G401 (cell line): ENCODE measurements around the gene CLEC18A. TPM values are rescaled to one million over a fixed set of nuclear protein-coding genes. Genes with fewer than 3 reads are reported as not detected.
A peak's percentile ranks its signal among the peaks of the same experiment; 100 is the strongest.
"Not testable (repeated sequence)": the region's sequence is repeated elsewhere in the genome, so short reads cannot be mapped to it uniquely, and the experiment has no call there.

Experiments used
- DNase-seq: peaks from one replicate; pipeline ENCODE4 v3.0.0-alpha.2; 2015; ENCODE audit warnings: low spot score
- in situ Hi-C: cut with HindIII; loops from 2 replicates; pipeline ENCODE4 v1.10.0; 2016; ENCODE audit warnings: low sequenced_read_pairs, mixed read lengths
- total RNA-seq: library from RNA; depleted of rRNA; stranded (reverse); fragments of >200 nt; shearing (Covaris generic); gene quantifications from 2 replicates; pipeline ENCODE4 v1.2.3, GENCODE V29; 2014; rRNA removed

CLEC18A gene
- total RNA-seq, 1 experiment from 2014 or later: 0.10 TPM

GRCh38 chr16:70008604-70009003 lies 57.5 kb downstream of the CLEC18A start:
- in situ Hi-C loops, DNase-seq: not testable (repeated sequence)

DNA sequence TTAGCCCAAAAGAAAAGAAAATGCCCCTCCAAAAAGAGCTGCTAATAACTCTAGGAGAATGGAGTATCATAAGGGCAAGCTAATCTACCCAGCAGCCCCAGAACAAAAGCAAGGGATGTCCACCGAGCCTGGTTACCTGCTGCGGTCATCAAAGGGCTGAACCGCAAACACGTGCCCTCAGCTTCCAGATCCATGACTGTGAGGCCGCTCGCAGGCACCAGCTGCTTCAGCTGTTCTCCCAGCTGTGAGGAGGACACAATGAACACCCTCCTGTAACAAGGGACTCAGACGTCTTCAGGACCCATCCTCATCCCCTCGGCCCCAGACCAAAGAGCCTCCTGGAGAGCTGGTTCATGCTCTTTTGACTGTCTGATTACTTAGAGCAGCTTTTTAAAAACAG lies 59.5 kb downstream of the CLEC18A start:
- in situ Hi-C loops, DNase-seq: not testable (repeated sequence)

GRCh38 chr16:70011120-70011519 lies 60.0 kb downstream of the CLEC18A start:
- in situ Hi-C loops, DNase-seq: not testable (repeated sequence)

GRCh38 chr16:70012354-70012753 lies 61.2 kb downstream of the CLEC18A start:
- DNase-seq, in situ Hi-C loops: not testable (repeated sequence)

GRCh38 chr16:70012951-70013350 lies 61.8 kb downstream of the CLEC18A start:
- DNase-seq: peak; percentile 60
- in situ Hi-C loops: not testable (repeated sequence)

Other genes starting within 250 kb of the CLEC18A start
- 380 and 386 TPM in 2 replicates for gene NQO1, start 224.8 kb upstream of the CLEC18A start, total RNA-seq
- gene NOB1, start 196.4 kb upstream of the CLEC18A start, total RNA-seq: 134 and 158 TPM in 2 replicates
- 12.4 and 24.3 TPM in 2 replicates for gene WWP2, start 189.0 kb upstream of the CLEC18A start, total RNA-seq
- gene PDPR, start 163.0 kb downstream of the CLEC18A start, total RNA-seq: 6.6 and 14.9 TPM in 2 replicates
- gene CLEC18C, start 222.5 kb downstream of the CLEC18A start, total RNA-seq: not detected in 2 replicates